Karpas-422 (cell line): ENCODE data around the gene VENTX. TPM values are rescaled to one million over a fixed set of nuclear protein-coding genes. Genes with fewer than 3 reads are reported as not detected.

Experiments
- DNase-seq: peaks from one replicate; pipeline ENCODE4 v3.0.0-alpha.2; 2015
- H2AFZ ChIP-seq: fragments of 200-600 bp; sonication (generic); 2 replicates; pipeline ENCODE4 v1.6.1; 2014; ENCODE audit warnings: antibody characterized with exemption, low read length, mixed read lengths
- H3K27ac ChIP-seq: fragments of 200-600 bp; sonication (generic); 2 replicates; pipeline ENCODE4 v1.5.1; 2014; ENCODE audit warnings: mild to moderate bottlenecking, low read length, moderate library complexity
- H3K27me3 ChIP-seq: fragments of 200-600 bp; sonication (generic); 2 replicates; pipeline ENCODE4 v1.6.1; 2014; ENCODE audit warnings: low read length, mixed read lengths
- H3K36me3 ChIP-seq: fragments of 200-600 bp; sonication (generic); 2 replicates; pipeline ENCODE4 v1.6.1; 2014; ENCODE audit warnings: low read length, mixed read lengths; ENCODE audit not compliant: insufficient read depth
- H3K4me1 ChIP-seq: fragments of 200-600 bp; sonication (generic); 2 replicates; pipeline ENCODE4 v1.6.1; 2014; ENCODE audit warnings: mild to moderate bottlenecking, low read length, mixed read lengths
- H3K4me2 ChIP-seq: fragments of 200-600 bp; sonication (generic); 2 replicates; pipeline ENCODE4 v1.6.1; 2014; ENCODE audit warnings: low read length, low read depth, mild to moderate bottlenecking; ENCODE audit not compliant: poor library complexity, severe bottlenecking
- H3K4me3 ChIP-seq: fragments of 200-600 bp; sonication (generic); 2 replicates; pipeline ENCODE4 v1.5.1; 2014; ENCODE audit warnings: mild to moderate bottlenecking, antibody characterized with exemption, low read length, mixed read lengths
- H3K79me2 ChIP-seq: fragments of 200-600 bp; sonication (generic); 2 replicates; pipeline ENCODE4 v1.6.1; 2014; ENCODE audit warnings: mild to moderate bottlenecking, low read length, mixed read lengths
- H3K9ac ChIP-seq: fragments of 200-600 bp; sonication (generic); 2 replicates; pipeline ENCODE4 v1.6.0; 2014; ENCODE audit warnings: low read length
- H3K9me2 ChIP-seq: fragments of 200-600 bp; sonication (generic), shearing (Covaris generic); replicated peaks from 2 replicates; pipeline ENCODE4 v1.6.0; 2014; ENCODE audit warnings: mild to moderate bottlenecking, low read length, moderate library complexity; ENCODE audit not compliant: insufficient read depth
- H3K9me3 ChIP-seq: fragments of 300-700, 200-600 bp; sonication (generic); 2 replicates; pipeline ENCODE4 v1.6.1; 2014; ENCODE audit warnings: low read length, mixed read lengths
- H4K20me1 ChIP-seq: fragments of 200-600 bp; sonication (generic); 2 replicates; pipeline ENCODE4 v1.6.1; 2014; ENCODE audit warnings: mild to moderate bottlenecking, antibody characterized with exemption, low read length, low read depth; ENCODE audit not compliant: insufficient read depth
- total RNA-seq: library from RNA; depleted of rRNA; stranded (reverse); fragments of >200 nt; shearing (Covaris generic); gene quantifications from 2 replicates; pipeline ENCODE4 v1.2.3, GENCODE V29; 2014; ENCODE audit warnings: low replicate concordance; rRNA removed

The VENTX gene
- total RNA-seq = not detected in 2 replicates

GRCh38 chr10:133237588-133238465, at the start of gene VENTX:
Gene VENTX, plus strand, starts transcription at chr10:133237855. Its CDS starts 60 bp downstream, at chr10:133237915.
- H3K9ac ChIP-seq = no peak within 1 kb of the TSS
- no peaks in the 10 kb centered on the region for H3K4me1 ChIP-seq
- no peaks in the 10 kb centered on the region for H3K36me3 ChIP-seq
- no peaks in the 10 kb centered on the region for H3K9me2 ChIP-seq
- H3K9me3 ChIP-seq = no peaks in the 10 kb centered on the region
- no peak for DNase-seq
- H3K4me3 ChIP-seq = no peak within 1 kb of the TSS
- H3K27ac ChIP-seq = no peak within 1 kb of the TSS
- H3K27me3 ChIP-seq = no peaks in the 10 kb centered on the region
- no peaks in the 10 kb centered on the region for H4K20me1 ChIP-seq
- no peak within 1 kb of the TSS for H2AFZ ChIP-seq
- H3K4me2 ChIP-seq = no peak within 1 kb of the TSS
- H3K79me2 ChIP-seq = no peaks in the 10 kb centered on the region

DNA sequence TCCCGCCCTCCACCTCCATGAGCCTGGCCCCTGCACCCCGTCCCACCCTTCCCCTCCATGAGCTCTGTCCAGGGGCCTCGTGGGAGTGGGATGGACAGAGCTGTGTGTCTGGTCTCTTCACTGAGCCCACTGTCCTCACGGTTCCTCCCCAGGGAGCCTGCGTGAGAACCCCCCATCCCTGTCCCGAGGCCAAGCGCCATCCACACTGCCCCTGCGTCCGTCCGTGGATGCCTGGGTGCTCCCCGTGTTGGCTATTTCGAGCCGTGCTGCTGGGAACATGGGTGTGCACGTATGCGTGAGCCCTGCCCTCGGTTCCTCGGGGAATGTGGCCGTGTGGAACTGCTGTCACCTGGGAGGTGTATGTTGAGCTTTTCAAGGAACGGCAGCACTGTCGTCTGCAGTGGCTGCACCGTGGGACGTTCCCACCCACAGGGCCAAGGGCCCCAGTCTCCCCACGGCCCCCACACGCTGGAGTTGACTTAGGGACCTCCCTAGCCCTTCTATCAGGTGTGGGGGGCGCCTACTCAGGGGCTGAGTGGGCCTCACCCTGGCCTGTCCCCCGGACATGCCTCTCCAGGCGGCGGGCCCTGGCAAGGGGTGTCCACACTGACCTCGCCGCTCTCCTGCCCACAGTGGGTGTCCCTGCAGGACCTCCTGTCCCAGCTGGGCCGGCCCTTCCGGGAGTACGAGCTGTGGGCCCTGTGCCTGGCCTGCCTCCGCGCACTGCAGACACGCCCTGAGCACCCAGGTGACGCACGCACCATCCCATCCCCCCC, 49.6 kb upstream of the VENTX start:
- H3K4me3 ChIP-seq = no peak overlapping the region
- H3K36me3 ChIP-seq = no peaks in the 10 kb centered on the region
- DNase-seq = no peak
- no peaks in the 10 kb centered on the region for H3K4me1 ChIP-seq
- no peaks in the 10 kb centered on the region for H4K20me1 ChIP-seq
- H3K9me3 ChIP-seq = no peaks in the 10 kb centered on the region
- no peak overlapping the region for H3K4me2 ChIP-seq
- no peaks in the 10 kb centered on the region for H3K79me2 ChIP-seq
- no peak overlapping the region for H3K27ac ChIP-seq
- H2AFZ ChIP-seq = no peak overlapping the region
- no peaks in the 10 kb centered on the region for H3K27me3 ChIP-seq
- no peak overlapping the region for H3K9ac ChIP-seq
- H3K9me2 ChIP-seq = no peaks in the 10 kb centered on the region

DNA sequence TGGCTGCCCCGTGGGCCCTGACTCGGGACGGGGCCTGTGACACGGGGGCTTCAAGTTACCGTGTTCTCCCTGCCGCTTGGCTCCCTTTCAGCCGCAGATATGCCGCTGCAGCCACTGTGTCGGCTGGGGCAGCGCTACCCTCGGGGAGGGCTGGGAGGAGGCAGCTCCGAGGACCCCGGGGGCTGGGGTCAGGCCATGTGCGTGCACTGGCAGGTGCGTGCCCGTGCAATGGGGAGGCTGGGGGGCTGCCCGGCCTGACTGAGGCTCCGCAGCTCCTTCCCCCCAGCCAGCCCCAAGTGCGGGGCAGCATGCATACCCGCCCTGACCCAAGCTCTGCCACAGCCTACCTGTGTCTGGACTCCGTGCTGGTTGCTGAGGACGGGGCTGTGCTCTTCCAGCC, 48.4 kb upstream of the VENTX start:
- no peaks in the 10 kb centered on the region for H3K9me3 ChIP-seq
- no peak overlapping the region for H2AFZ ChIP-seq
- H3K27me3 ChIP-seq = no peaks in the 10 kb centered on the region
- no peaks in the 10 kb centered on the region for H3K4me1 ChIP-seq
- H4K20me1 ChIP-seq = no peaks in the 10 kb centered on the region
- no peak overlapping the region for H3K4me2 ChIP-seq
- no peaks in the 10 kb centered on the region for H3K79me2 ChIP-seq
- no peak overlapping the region for H3K9ac ChIP-seq
- H3K36me3 ChIP-seq = no peaks in the 10 kb centered on the region
- no peak overlapping the region for H3K4me3 ChIP-seq
- no peaks in the 10 kb centered on the region for H3K9me2 ChIP-seq
- no peak overlapping the region for H3K27ac ChIP-seq
- DNase-seq = no peak

- Histone ChIP-seq H3K4me3 (no peak overlapping the region), H3K79me2 (no peaks in the 10 kb centered on the region), H3K27me3 (no peaks in the 10 kb centered on the region), H3K27ac (no peak overlapping the region), H2AFZ (no peak overlapping the region), H3K9ac (no peak overlapping the region), H3K9me2 (no peaks in the 10 kb centered on the region), H3K4me2 (no peak overlapping the region), H3K36me3 (no peaks in the 10 kb centered on the region), H3K9me3 (no peaks in the 10 kb centered on the region), H4K20me1 (no peaks in the 10 kb centered on the region), H3K4me1 (no peaks in the 10 kb centered on the region)
- DNase-seq = no peak
These were observed 47.9 kb upstream of the VENTX start for GRCh38 chr10:133189726-133190125.

DNA sequence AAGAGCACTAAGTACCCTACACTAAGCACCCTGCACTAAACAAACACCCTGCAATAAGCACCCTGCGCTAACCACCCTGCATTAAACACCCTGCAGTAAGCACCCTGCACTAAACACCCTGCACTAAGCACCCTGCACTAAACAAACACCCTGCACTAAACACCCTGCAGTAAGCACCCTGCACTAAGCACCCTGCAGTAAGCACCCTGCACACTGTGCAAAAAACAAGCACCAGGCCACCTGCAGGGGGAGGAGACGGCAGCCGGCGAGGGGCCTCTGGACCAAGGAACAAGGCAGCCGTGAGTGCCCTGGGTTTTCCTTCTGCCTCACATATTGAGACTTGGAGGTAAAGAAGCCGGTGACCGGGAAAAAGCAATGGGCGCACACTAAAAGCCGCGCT, 47.4 kb upstream of the VENTX start:
- H3K9me3 ChIP-seq = no peaks in the 10 kb centered on the region
- H3K27me3 ChIP-seq = no peaks in the 10 kb centered on the region

GRCh38 chr10:133191651-133192050, 46.0 kb upstream of the VENTX start:
- H3K4me1 ChIP-seq = no peaks in the 10 kb centered on the region
- no peak for DNase-seq
- H3K4me2 ChIP-seq = no peak overlapping the region
- H4K20me1 ChIP-seq = no peaks in the 10 kb centered on the region
- no peaks in the 10 kb centered on the region for H3K27me3 ChIP-seq
- no peaks in the 10 kb centered on the region for H3K9me2 ChIP-seq
- no peak overlapping the region for H2AFZ ChIP-seq
- no peak overlapping the region for H3K27ac ChIP-seq
- H3K36me3 ChIP-seq = no peaks in the 10 kb centered on the region
- H3K9ac ChIP-seq = no peak overlapping the region
- H3K9me3 ChIP-seq = no peaks in the 10 kb centered on the region
- no peak overlapping the region for H3K4me3 ChIP-seq
- no peaks in the 10 kb centered on the region for H3K79me2 ChIP-seq

More for the DNA sequence above, 47.4 kb upstream of the VENTX start:
- no peaks in the 10 kb centered on the region for H4K20me1 ChIP-seq
- H3K27ac ChIP-seq = no peak overlapping the region
- no peak overlapping the region for H3K4me3 ChIP-seq
- no peaks in the 10 kb centered on the region for H3K4me1 ChIP-seq
- no peak for DNase-seq
- no peak overlapping the region for H3K4me2 ChIP-seq
- H3K79me2 ChIP-seq = no peaks in the 10 kb centered on the region
- no peaks in the 10 kb centered on the region for H3K9me2 ChIP-seq
- no peak overlapping the region for H2AFZ ChIP-seq
- H3K9ac ChIP-seq = no peak overlapping the region
- H3K36me3 ChIP-seq = no peaks in the 10 kb centered on the region

GRCh38 chr10:133194151-133194550, 43.5 kb upstream of the VENTX start:
- Histone ChIP-seq H2AFZ (no peak overlapping the region), H3K4me1 (no peaks in the 10 kb centered on the region)

DNA sequence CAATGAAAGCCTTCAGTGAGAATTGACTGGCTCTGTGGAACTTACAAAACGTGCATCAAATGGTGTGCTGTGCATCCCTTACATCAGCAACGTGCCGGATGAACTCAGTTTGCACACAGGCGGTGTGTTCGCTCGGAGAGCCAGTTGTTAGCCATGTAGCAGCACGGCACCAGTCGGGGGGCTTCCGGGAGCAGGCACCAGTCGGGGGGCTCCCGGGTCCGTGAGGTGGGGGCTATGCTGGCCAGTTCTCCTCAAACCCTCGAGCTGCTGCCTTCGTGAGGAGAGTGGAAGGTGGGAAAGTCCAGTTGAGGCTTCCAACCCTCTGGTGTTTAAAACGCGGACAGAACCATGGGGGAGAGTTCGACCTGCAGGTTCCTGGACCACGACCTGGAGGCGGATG, 42.6 kb upstream of the VENTX start:
- H3K4me1 ChIP-seq = no peaks in the 10 kb centered on the region
- no peaks in the 10 kb centered on the region for H3K9me3 ChIP-seq
- H3K27me3 ChIP-seq = no peaks in the 10 kb centered on the region
- no peaks in the 10 kb centered on the region for H3K9me2 ChIP-seq
- no peak overlapping the region for H3K4me2 ChIP-seq
- no peak overlapping the region for H3K9ac ChIP-seq
- no peak overlapping the region for H2AFZ ChIP-seq
- H3K27ac ChIP-seq = no peak overlapping the region
- H3K4me3 ChIP-seq = no peak overlapping the region
- H3K79me2 ChIP-seq = no peaks in the 10 kb centered on the region
- no peaks in the 10 kb centered on the region for H4K20me1 ChIP-seq
- DNase-seq = no peak
- no peaks in the 10 kb centered on the region for H3K36me3 ChIP-seq

More at GRCh38 chr10:133194151-133194550, 43.5 kb upstream of the VENTX start:
- H3K9me3 ChIP-seq = no peaks in the 10 kb centered on the region
- H3K4me3 ChIP-seq = no peak overlapping the region
- H3K27me3 ChIP-seq = no peaks in the 10 kb centered on the region
- no peaks in the 10 kb centered on the region for H3K36me3 ChIP-seq
- no peak overlapping the region for H3K9ac ChIP-seq
- no peak overlapping the region for H3K4me2 ChIP-seq
- no peak overlapping the region for H3K27ac ChIP-seq
- H3K79me2 ChIP-seq = no peaks in the 10 kb centered on the region
- H4K20me1 ChIP-seq = no peaks in the 10 kb centered on the region
- DNase-seq = no peak
- H3K9me2 ChIP-seq = no peaks in the 10 kb centered on the region
